CD14-positive monocyte (primary cell): Measurements from ENCODE around the gene UHMK1. TPM values are rescaled to one million over a fixed set of nuclear protein-coding genes. Genes with fewer than 3 reads are reported as not detected.

Source experiments
- DNase-seq, 3 donors: peaks; one replicate each; pipeline ENCODE4 v3.0.0-alpha.2; 2011 to 2022
- H2AFZ ChIP-seq: 2 replicates; pipeline ENCODE4 v1.6.0; 2012; ENCODE audit warnings: mild to moderate bottlenecking, low read depth, low read length, inconsistent platforms; ENCODE audit not compliant: insufficient read depth, poor library complexity, severe bottlenecking
- H3K27ac ChIP-seq, 2 donors: 1 replicate in 1 of 2; 2 replicates in 1 of 2; pipeline ENCODE4 v1.5.1; 2012 to 2013; ENCODE audit warnings: low read length in 2 of 2, control low read depth in 1 of 2, inconsistent platforms in 1 of 2, low read depth in 1 of 2, mild to moderate bottlenecking in 1 of 2
- H3K27me3 ChIP-seq, 2 donors: one replicate each; pipeline versions ENCODE4 v1.6.0 to v1.6.1; 2011 to 2013; ENCODE audit warnings: low read length in 2 of 2; ENCODE audit not compliant: control insufficient read depth in 2 of 2, insufficient read depth in 2 of 2
- H3K36me3 ChIP-seq, 2 donors: replicated peaks in 1 of 2; 1 replicate in 1 of 2; 2 replicates in 1 of 2; pipeline versions ENCODE4 v1.5.1 to v1.6.1; 2012 to 2013; ENCODE audit warnings: low read length in 2 of 2, control low read depth in 1 of 2, inconsistent platforms in 1 of 2, mild to moderate bottlenecking in 1 of 2; ENCODE audit not compliant: insufficient read depth in 2 of 2, control insufficient read depth in 1 of 2
- H3K4me1 ChIP-seq, 2 donors: 1 replicate in 1 of 2; 2 replicates in 1 of 2; pipeline versions ENCODE4 v1.5.1 to v1.6.1; 2012 to 2013; ENCODE audit warnings: low read length in 2 of 2, control low read depth in 1 of 2, inconsistent platforms in 1 of 2, mild to moderate bottlenecking in 1 of 2, moderate library complexity in 1 of 2; ENCODE audit not compliant: insufficient read depth in 2 of 2, control insufficient read depth in 1 of 2
- H3K4me2 ChIP-seq: replicated peaks from 2 replicates; pipeline ENCODE3; 2012; ENCODE audit warnings: low read length, moderate library complexity, mild to moderate bottlenecking; ENCODE audit not compliant: poor library complexity, severe bottlenecking; ENCODE audit errors: extremely low read depth
- H3K4me3 ChIP-seq, 3 experiments: fragments of 200-600 bp in 1 of 3; sonication (generic) in 1 of 3; replicated peaks in 1 of 3; 1 replicate in 2 of 3; 2 replicates in 1 of 3; pipeline ENCODE4 v1.5.1; 2011 to 2013; ENCODE audit warnings: low read length in 3 of 3, mild to moderate bottlenecking in 3 of 3, control low read depth in 2 of 3, low read depth in 2 of 3, inconsistent platforms in 1 of 3, moderate library complexity in 1 of 3
- H3K79me2 ChIP-seq: 2 replicates; pipeline ENCODE4 v1.6.0; 2012; ENCODE audit warnings: mild to moderate bottlenecking, control low read depth, inconsistent platforms, low read length, moderate library complexity; ENCODE audit not compliant: insufficient read depth
- H3K9ac ChIP-seq: 2 replicates; pipeline ENCODE4 v1.6.0; 2017; ENCODE audit warnings: low read length, mild to moderate bottlenecking; ENCODE audit not compliant: insufficient read depth, poor library complexity, severe bottlenecking
- H3K9me3 ChIP-seq, 2 donors: replicated peaks in 1 of 2; 1 replicate in 1 of 2; 2 replicates in 1 of 2; pipeline versions ENCODE4 v1.5.1 to v1.6.1; 2012 to 2013; ENCODE audit warnings: low read length in 2 of 2, control low read depth in 1 of 2; ENCODE audit not compliant: control insufficient read depth in 1 of 2, insufficient read depth in 1 of 2
- H4K20me1 ChIP-seq: 2 replicates; pipeline ENCODE4 v1.6.0; 2012; ENCODE audit warnings: mild to moderate bottlenecking, low read length, control low read depth, moderate library complexity; ENCODE audit not compliant: insufficient read depth
- H3K27ac Mint-ChIP-seq, 7 donors: one replicate each; pipeline ENCODE4 v1.8.0; 2020; ENCODE audit warnings: mild to moderate bottlenecking in 7 of 7, mixed read lengths in 7 of 7, moderate library complexity in 6 of 7, inconsistent platforms in 2 of 7
- H3K27me3 Mint-ChIP-seq, 3 donors: one replicate each; pipeline ENCODE4 v1.8.0; 2021 to 2022; ENCODE audit warnings: low read depth in 3 of 3, mild to moderate bottlenecking in 3 of 3, mixed read lengths in 3 of 3, moderate library complexity in 3 of 3, inconsistent platforms in 1 of 3
- H3K36me3 Mint-ChIP-seq, 2 donors: one replicate each; pipeline ENCODE4 v1.8.0; 2020; ENCODE audit warnings: mixed read lengths in 2 of 2, inconsistent platforms in 1 of 2, mild to moderate bottlenecking in 1 of 2
- H3K4me1 Mint-ChIP-seq: one replicate; pipeline ENCODE4 v1.8.0; 2020; ENCODE audit warnings: mild to moderate bottlenecking, mixed read lengths
- H3K4me3 Mint-ChIP-seq, 2 donors: one replicate each; pipeline ENCODE4 v1.8.0; 2020; ENCODE audit warnings: mild to moderate bottlenecking in 2 of 2, mixed read lengths in 2 of 2, moderate library complexity in 1 of 2
- H3K9me3 Mint-ChIP-seq, 7 donors: one replicate each; pipeline ENCODE4 v1.8.0; 2020 to 2022; ENCODE audit warnings: mixed read lengths in 7 of 7, mild to moderate bottlenecking in 6 of 7, moderate library complexity in 6 of 7, inconsistent platforms in 2 of 7
- WGBS: methylation state at CpG from one replicate; pipeline ENCODE4 v1.1.5; 2013; ENCODE audit warnings: missing lambda C conversion rate; ENCODE audit not compliant: insufficient coverage; 5-methylcytosine and 5-hydroxymethylcytosine counted together
- intact Hi-C, 2 donors: fragments of 100-400 bp; cut with micrococcal nuclease; formaldehyde crosslinking; loops; one replicate each; pipeline versions ENCODE4 v1.15.0 to v1.15.1; 2023
- polyA plus RNA-seq, 3 donors: library from polyadenylated mRNA; depleted of rRNA in 1 of 3; unstranded in 2 of 3; stranded (reverse) in 1 of 3; fragments of 300-500 nt in 2 of 3; fragments of >200 nt in 1 of 3; fragmentation: Illumina TruSeq in 2 of 3; gene quantifications; 1 replicate in 2 of 3; 2 replicates in 1 of 3; pipeline ENCODE4 v1.2.3, GENCODE V29; 2012 to 2021
- TF ChIP-seq, protein P1 (sequence below): fragments of 200-600 bp; IDR thresholded peaks from one replicate; pipeline ENCODE4 v1.8.0; 2022; ENCODE audit warnings: antibody characterized with exemption, mild to moderate bottlenecking

The UHMK1 gene
- polyA plus RNA-seq, 3 donors: 14.9 to 38.2 (median 27.7) TPM

DNA sequence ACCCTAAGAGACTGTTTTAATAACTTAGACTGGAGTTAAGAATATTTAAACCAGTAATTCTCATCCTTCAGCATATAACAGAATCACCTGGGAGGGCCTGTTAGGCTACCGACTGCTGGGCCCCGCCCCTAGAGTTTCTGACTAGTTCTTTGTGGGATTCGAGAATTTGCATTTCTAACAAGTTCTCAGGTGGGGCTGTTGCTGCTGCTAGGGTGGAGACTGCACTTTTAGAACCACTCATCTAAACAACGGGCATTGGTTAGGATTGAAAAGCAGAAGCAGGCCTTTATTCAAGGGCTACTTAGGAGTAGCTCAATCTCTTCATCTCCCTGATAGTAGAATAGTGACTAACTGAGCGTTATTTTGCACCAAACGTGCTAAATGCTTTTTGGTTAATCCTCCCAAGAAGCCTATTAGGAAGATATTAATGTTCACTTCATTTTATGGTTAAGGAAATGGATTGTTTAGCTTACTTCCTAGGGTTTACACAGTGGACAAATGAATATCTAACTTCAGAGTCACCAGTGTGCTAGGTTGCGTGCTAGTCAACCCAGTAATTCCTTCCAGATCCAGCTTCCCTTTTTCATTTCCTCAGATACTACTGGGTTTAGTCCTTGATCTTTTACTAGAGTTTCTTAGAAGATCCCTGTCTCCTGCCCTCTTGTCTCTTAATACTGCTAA lies 32.8 kb downstream of the UHMK1 start:
- no CpG with 5 or more reads among the region's 7 CpGs for WGBS
- no peaks in the 10 kb centered on the region for H3K27me3 Mint-ChIP-seq
- H3K27ac Mint-ChIP-seq: peak overlapping the region in 5 of 7 donors; percentile 16 to 68 (median 53)
- no peaks in the 10 kb centered on the region for H3K9me3 Mint-ChIP-seq
- H3K4me2 ChIP-seq: no peak overlapping the region
- peaks cover 11% of the 10 kb centered on the region for H4K20me1 ChIP-seq
- no peak overlapping the region for H2AFZ ChIP-seq
- peak; percentile 11 to 57 (median 55) for DNase-seq
- peaks cover 13% of the 10 kb centered on the region for H3K4me1 Mint-ChIP-seq
- H3K27me3 ChIP-seq: no peaks in the 10 kb centered on the region
- H3K27ac ChIP-seq: peak overlapping the region in 1 of 2 donors; percentile 46
- no peaks in the 10 kb centered on the region for H3K79me2 ChIP-seq
- H3K4me3 ChIP-seq: no peak overlapping the region
- peaks cover 4 to 15% of the 10 kb centered on the region in 2 donors for H3K4me1 ChIP-seq
- intact Hi-C loops: no loop called here
- no peaks in the 10 kb centered on the region for H3K9me3 ChIP-seq
- no peak overlapping the region for H3K9ac ChIP-seq
- no peak overlapping the region for H3K4me3 Mint-ChIP-seq
- H3K36me3 ChIP-seq: peaks cover 25 to 42% of the 10 kb centered on the region in 2 donors
- H3K36me3 Mint-ChIP-seq: peaks cover 27 to 36% of the 10 kb centered on the region in 2 donors
- TF ChIP-seq, protein P1, sequence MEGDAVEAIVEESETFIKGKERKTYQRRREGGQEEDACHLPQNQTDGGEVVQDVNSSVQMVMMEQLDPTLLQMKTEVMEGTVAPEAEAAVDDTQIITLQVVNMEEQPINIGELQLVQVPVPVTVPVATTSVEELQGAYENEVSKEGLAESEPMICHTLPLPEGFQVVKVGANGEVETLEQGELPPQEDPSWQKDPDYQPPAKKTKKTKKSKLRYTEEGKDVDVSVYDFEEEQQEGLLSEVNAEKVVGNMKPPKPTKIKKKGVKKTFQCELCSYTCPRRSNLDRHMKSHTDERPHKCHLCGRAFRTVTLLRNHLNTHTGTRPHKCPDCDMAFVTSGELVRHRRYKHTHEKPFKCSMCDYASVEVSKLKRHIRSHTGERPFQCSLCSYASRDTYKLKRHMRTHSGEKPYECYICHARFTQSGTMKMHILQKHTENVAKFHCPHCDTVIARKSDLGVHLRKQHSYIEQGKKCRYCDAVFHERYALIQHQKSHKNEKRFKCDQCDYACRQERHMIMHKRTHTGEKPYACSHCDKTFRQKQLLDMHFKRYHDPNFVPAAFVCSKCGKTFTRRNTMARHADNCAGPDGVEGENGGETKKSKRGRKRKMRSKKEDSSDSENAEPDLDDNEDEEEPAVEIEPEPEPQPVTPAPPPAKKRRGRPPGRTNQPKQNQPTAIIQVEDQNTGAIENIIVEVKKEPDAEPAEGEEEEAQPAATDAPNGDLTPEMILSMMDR: no peak

DNA sequence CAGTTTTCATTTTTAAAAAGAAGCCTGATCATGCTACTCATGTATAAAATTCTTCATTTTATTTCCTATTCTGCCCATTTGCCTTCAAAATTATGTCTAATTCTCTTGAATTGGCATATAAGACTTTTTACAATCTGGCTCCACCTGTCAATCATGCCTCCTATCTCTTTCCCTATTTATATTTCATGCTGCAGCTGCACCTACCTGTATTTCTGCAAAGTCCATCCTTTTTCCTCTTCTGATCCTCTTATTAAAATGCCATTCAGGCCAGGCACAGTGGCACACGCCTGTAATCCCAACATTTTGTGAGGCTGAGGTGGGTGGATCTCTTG lies 33.3 kb downstream of the UHMK1 start:
- H3K27me3 ChIP-seq: no peaks in the 10 kb centered on the region
- Mint-ChIP-seq H3K4me3 (no peak overlapping the region), H3K4me1 (peaks cover 13% of the 10 kb centered on the region), H3K36me3 (peaks cover 22 to 32% of the 10 kb centered on the region in 2 donors), H3K9me3 (no peaks in the 10 kb centered on the region), H3K27ac (peak overlapping the region in 2 of 7 donors; percentile 16 to 68), H3K27me3 (no peaks in the 10 kb centered on the region)
- no peak for DNase-seq
- no peak overlapping the region for H2AFZ ChIP-seq
- no peak overlapping the region for H3K9ac ChIP-seq
- no peak overlapping the region for H3K4me3 ChIP-seq
- H3K79me2 ChIP-seq: no peaks in the 10 kb centered on the region
- intact Hi-C loops: no loop called here
- no CpG with 5 or more reads among the region's 1 CpG for whole genome bisulfite sequencing
- H4K20me1 ChIP-seq: peaks cover 9% of the 10 kb centered on the region
- no peaks in the 10 kb centered on the region for H3K9me3 ChIP-seq
- TF ChIP-seq, protein P1: no peak
- peaks cover 4 to 15% of the 10 kb centered on the region in 2 donors for H3K4me1 ChIP-seq
- no peak overlapping the region for H3K4me2 ChIP-seq
- peak overlapping the region in 1 of 2 donors; percentile 46 for H3K27ac ChIP-seq
- H3K36me3 ChIP-seq: peaks cover 20 to 37% of the 10 kb centered on the region in 2 donors
